ENCODE measurements around the gene AHDC1.

The AHDC1 gene

GRCh38 chr1:27605300-27605766, 1.4 kb upstream of the AHDC1 start:
- TF ChIP-seq KLF8 (tag by site-specific recombination; IDR thresholded peaks at IDR 0.05) (no peak), ZNF704 (tag by site-specific recombination; IDR thresholded peaks at IDR 0.05) (no peak), ZNF561 (tag by site-specific recombination; IDR thresholded peaks at IDR 0.05; ENCODE audit: borderline replicate concordance) (no peak)
- ChIA-PET POLR2A (interaction anchor here (0.7 to 4.9 kb wide), 3 partner anchors 14 to 115 kb away, joined by 4 to 62 read pairs (median 16); partner anchors contain the start of gene WASF2), CTCF (interaction anchor here (0.6 to 15.0 kb wide), 29 partner anchors 9 to 585 kb away, joined by 3 to 317 read pairs (median 5); partner anchors contain the start of genes GPR3 and IFI6)
- Histone ChIP-seq H3K4me3 (ENCODE audit: low read depth, low read length) (no peak overlapping the region), H3K36me3 (ENCODE audit: control insufficient read depth in 2 of 2, insufficient read depth in 1 of 2, low read length in 2 of 2) (no peaks in the 10 kb centered on the region), H3K27ac (ENCODE audit: extremely low read depth, low read depth, low read length) (no peak overlapping the region), H3K9me3 (ENCODE audit: control insufficient read depth, insufficient read depth, low read depth, low read length) (no peaks in the 10 kb centered on the region), H3K4me1 (ENCODE audit: control insufficient read depth, insufficient read depth, low read length) (peaks cover 8% of the 10 kb centered on the region; the same call in 1 of the 2 replicates)

- no peaks in the 10 kb centered on the region for H3K9me3 ChIP-seq (ENCODE audit: control insufficient read depth, insufficient read depth, low read depth, low read length)
- H3K27ac ChIP-seq (ENCODE audit: extremely low read depth, low read depth, low read length), result no peak overlapping the region
- H3K36me3 ChIP-seq (ENCODE audit: control insufficient read depth in 2 of 2, insufficient read depth in 1 of 2, low read length in 2 of 2), result no peaks in the 10 kb centered on the region
- H3K4me1 ChIP-seq (ENCODE audit: control insufficient read depth, insufficient read depth, low read length), result peaks cover 13% of the 10 kb centered on the region
- ChIA-PET POLR2A (interaction anchor here (0.6 to 4.9 kb wide), 23 partner anchors 10 to 451 kb away, joined by 3 to 62 read pairs (median 5); partner anchors contain the start of genes FAM76A, MAP3K6, PPP1R8 and WASF2), CTCF (interaction anchor here (0.7 to 15.0 kb wide), 15 partner anchors 10 to 308 kb away, joined by 3 to 317 read pairs (median 12); partner anchors contain the start of genes GPR3 and IFI6)
- no peak overlapping the region for H3K4me3 ChIP-seq (ENCODE audit: low read depth, low read length)
- TF ChIP-seq ZFHX2 (tag by site-specific recombination; conservative IDR thresholded peaks at IDR 0.05) (0 out of 2 replicates have a peak, but pooled peaks have one; percentile 10), ZBTB26 (tag by site-specific recombination; optimal IDR thresholded peaks at IDR 0.05) (no peak)
Measured at GRCh38 chr1:27604579-27605299, 795 bp upstream of the AHDC1 start.

- POLR2A ChIA-PET, result interaction anchor here (0.5 to 4.9 kb wide), 19 partner anchors 8 to 237 kb away, joined by 3 to 62 read pairs (median 4); partner anchors contain the start of genes FAM76A, MAP3K6 and WASF2
- CTCF ChIA-PET, result interaction anchor here (0.6 to 5.3 kb wide), 8 partner anchors 20 to 208 kb away, joined by 3 to 43 read pairs (median 4); no protein-coding TSS in a partner anchor
- H3K9me3 ChIP-seq (ENCODE audit: control insufficient read depth, insufficient read depth, low read depth, low read length), result no peaks in the 10 kb centered on the region
- H3K36me3 ChIP-seq (ENCODE audit: control insufficient read depth in 2 of 2, insufficient read depth in 1 of 2, low read length in 2 of 2), result no peaks in the 10 kb centered on the region
- peak overlapping the region; percentile 69 for H3K4me3 ChIP-seq (ENCODE audit: low read depth, low read length)
- H3K27ac ChIP-seq (ENCODE audit: extremely low read depth, low read depth, low read length), result peak overlapping the region; percentile 72; the same call in 1 of the 2 replicates
- H3K4me1 ChIP-seq (ENCODE audit: control insufficient read depth, insufficient read depth, low read length), result peaks cover 25% of the 10 kb centered on the region
- TF ChIP-seq ZIC2 (tag by site-specific recombination; IDR thresholded peaks at IDR 0.05), result peak; percentile 66
- TF ChIP-seq GLIS2 (tag by site-specific recombination; IDR thresholded peaks at IDR 0.05), result peak; percentile 85
- TF ChIP-seq GFI1B (tag by site-specific recombination; IDR thresholded peaks at IDR 0.05), result no peak
- TF ChIP-seq INSM2 (tag by site-specific recombination; IDR thresholded peaks at IDR 0.05), result peak; percentile 24; the same call in 1 of the 2 replicates
- peak; percentile 35; the same call in 1 of the 2 replicates for TF ChIP-seq ZNF335 (tag by site-specific recombination; conservative IDR thresholded peaks at IDR 0.05)
- TF ChIP-seq ZSCAN18 (tag by site-specific recombination; IDR thresholded peaks at IDR 0.05), result no peak
- 0 out of 2 replicates have a peak, but pooled peaks have one; percentile 10 for TF ChIP-seq ZNF423 (tag by site-specific recombination; IDR thresholded peaks at IDR 0.05)
- peak; percentile 49; the same call in 1 of the 2 replicates for TF ChIP-seq HIC1 (tag by site-specific recombination; IDR thresholded peaks at IDR 0.05)
- no peak for TF ChIP-seq ZNF610 (tag by site-specific recombination; IDR thresholded peaks at IDR 0.05; ENCODE audit: borderline replicate concordance)
- TF ChIP-seq GLIS1 (tag by site-specific recombination; IDR thresholded peaks at IDR 0.05), result peak; percentile 82
- TF ChIP-seq ZNF112 (tag by site-specific recombination; IDR thresholded peaks at IDR 0.05), result no peak
- peak; percentile 71 for TF ChIP-seq ZNF449 (tag by site-specific recombination; IDR thresholded peaks at IDR 0.05)
Measured at GRCh38 chr1:27603309-27603680, 649 bp downstream of the AHDC1 start.
